ENCODE measurements around the gene ATAD3C. TPM values are rescaled to one million over a fixed set of nuclear protein-coding genes. Genes with fewer than 3 reads are reported as not detected.
A peak's percentile ranks its signal among the peaks of the same experiment; 100 is the strongest.
"Not testable (repeated sequence)": the region's sequence is repeated elsewhere in the genome, so short reads cannot be mapped to it uniquely, and the experiment has no call there.

Gene ATAD3C
- total RNA-seq, 1 experiment from 2014 or later, result not detected

DNA sequence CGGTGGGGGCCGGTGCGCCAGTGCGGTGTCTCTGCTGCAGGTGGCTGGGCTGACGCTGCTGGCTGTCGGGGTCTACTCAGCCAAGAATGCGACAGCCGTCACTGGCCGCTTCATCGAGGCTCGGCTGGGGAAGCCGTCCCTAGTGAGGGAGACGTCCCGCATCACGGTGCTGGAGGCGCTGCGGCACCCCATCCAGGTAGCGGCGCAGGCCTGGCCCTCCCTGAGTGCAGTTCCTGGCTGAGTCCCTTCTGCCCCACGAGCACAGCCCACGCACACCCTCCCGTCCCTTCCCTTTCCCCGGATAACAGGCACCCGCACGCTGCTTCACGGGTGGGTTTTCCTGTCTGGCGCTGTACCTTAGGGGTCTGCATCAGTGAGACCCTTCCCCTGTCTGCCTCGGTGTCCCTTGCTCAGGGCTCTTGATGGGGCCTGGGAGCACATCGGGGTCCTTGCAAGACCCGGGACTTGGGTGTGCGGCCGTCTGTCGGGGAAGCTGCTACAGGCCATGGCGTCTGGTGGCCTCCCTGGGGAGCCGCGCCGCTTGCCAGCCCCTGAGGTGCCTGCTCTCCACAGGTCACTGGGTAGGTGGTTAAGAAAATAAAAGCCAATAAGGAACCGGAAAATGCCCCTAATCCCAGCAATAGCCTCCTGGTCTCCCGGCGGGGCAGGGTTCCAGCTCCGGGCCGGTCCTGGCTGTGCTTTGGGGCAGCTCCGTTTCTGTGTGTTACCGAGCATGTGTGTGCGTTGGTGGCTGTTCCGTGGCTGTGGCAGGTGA lies 35.7 kb downstream of the ATAD3C start:
- in situ Hi-C loops (cut with HindIII; ENCODE audit: low pct_unique_long_range_greater_than_20kb, low sequenced_read_pairs); DNase-seq (ENCODE audit: low read depth): not testable (repeated sequence)

DNA sequence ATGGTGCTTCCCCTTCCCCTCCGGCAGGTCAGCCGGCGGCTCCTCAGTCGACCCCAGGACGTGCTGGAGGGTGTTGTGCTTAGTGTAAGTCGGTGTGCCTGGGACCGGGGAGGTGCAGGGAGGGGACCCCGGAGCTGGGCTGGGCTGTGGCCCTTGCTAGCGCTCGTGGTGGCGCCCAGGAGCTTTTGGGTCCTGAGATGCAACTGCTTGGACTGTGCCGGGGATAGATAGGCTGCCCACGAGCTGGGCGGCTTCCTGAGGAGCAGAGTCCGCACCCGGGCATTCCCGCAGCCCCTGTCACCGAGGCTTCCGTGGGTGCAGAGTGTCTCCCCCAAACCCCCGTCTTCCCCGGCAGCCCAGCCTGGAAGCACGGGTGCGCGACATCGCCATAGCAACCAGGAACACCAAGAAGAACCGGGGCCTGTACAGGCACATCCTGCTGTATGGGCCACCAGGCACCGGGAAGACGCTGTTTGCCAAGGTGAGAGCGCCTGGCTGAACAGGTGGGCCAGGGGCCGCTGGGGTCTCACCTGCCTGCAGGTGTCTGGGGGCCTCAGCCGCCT lies 36.3 kb downstream of the ATAD3C start:
- DNase-seq (ENCODE audit: low read depth); in situ Hi-C loops (cut with HindIII; ENCODE audit: low pct_unique_long_range_greater_than_20kb, low sequenced_read_pairs): not testable (repeated sequence)

DNA sequence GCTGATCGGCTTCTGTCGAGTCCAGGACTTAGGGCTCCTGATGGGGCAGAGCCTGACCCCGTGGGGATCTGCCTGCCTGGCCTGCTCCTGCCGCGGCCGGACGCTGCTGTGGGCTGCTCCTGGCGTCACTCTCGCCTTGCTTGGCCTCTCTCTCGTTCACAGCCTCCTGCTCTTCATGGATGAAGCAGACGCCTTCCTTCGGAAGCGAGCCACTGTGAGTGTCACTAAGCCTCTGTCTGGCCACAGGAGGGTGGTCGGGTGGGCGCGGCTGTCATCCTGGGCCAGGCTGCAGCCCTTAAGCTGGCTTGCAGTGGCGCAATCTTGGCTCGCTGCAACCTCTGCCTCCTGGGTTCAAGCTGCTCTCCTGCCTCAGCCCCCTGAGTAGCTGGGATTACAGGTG lies 38.2 kb downstream of the ATAD3C start:
- no peak for DNase-seq (ENCODE audit: low read depth)
- in situ Hi-C loops (cut with HindIII; ENCODE audit: low pct_unique_long_range_greater_than_20kb, low sequenced_read_pairs), result no loop called here

DNA sequence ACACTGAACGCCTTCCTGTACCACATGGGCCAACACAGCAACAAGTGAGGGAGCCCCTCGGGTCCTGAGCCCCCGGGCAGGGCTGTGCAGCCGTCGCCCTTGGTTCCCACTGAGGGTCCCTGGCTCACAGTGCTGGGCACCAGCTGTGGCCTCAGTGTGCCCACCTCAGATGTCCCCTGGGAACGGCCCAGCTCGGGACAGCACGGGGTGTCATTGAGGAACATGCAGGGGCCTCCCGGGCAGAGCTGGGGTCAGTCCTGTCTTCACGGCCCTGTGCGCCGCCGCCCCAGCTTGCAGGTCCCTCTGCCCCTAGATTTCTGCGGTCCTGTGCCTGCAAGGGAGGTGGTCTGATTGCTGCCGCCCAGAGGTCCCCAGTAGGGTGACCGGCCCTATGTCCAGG lies 39.7 kb downstream of the ATAD3C start:
- no peak for DNase-seq (ENCODE audit: low read depth)
- in situ Hi-C loops (cut with HindIII; ENCODE audit: low pct_unique_long_range_greater_than_20kb, low sequenced_read_pairs), result no loop called here

DNA sequence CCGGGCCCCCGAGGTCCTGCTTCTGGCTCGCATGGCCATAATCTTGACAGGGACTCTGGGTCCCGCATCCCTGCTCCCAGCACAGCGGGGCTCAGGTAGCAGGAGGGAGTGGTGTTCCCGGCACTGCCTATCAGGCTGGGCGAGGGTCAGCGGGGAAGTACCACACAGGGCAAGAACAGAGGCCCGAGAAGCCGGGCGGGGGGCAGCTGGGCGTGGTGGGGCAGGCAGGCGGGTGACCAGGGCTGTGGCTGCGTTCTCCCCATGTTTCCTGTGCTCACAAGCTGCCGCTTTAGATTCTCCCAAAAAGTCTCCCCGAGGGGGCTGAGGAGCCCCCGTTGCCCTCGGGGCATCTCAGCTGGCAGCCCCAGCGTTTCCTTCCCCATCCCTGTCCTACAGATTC lies 40.4 kb downstream of the ATAD3C start:
- in situ Hi-C loops (cut with HindIII; ENCODE audit: low pct_unique_long_range_greater_than_20kb, low sequenced_read_pairs), result no loop called here
- DNase-seq (ENCODE audit: low read depth), result no peak

DNA sequence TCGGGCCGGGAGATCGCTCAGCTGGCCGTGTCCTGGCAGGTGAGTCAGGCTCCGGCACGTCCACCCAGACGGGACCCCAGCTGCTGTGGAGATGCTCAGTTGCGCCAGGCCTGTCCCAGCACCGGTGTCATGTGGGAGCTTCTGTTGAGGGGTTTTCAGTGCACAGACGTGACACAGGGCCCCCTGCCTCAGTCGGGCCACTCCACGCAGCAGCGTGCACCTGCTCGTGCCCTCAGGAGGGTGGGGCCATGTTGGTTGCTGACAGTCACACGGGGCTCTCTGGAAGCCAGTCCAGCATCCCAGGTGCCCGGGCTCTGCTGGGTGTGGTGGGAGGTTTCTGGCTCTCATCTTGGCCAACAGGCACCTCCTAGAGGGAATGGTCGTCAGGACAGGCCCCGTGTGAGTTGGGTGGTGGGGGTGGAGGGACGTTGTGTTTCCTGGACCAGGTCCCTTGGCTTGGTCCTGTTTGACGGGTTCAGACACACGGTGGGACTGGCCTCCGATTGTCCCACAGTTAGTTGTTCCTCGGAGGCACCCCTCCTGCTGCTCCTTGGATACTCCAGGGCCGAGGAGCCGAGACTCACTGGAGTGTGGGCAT lies 41.2 kb downstream of the ATAD3C start:
- DNase-seq (ENCODE audit: low read depth), result no peak
- in situ Hi-C loops (cut with HindIII; ENCODE audit: low pct_unique_long_range_greater_than_20kb, low sequenced_read_pairs), result no loop called here

DNA sequence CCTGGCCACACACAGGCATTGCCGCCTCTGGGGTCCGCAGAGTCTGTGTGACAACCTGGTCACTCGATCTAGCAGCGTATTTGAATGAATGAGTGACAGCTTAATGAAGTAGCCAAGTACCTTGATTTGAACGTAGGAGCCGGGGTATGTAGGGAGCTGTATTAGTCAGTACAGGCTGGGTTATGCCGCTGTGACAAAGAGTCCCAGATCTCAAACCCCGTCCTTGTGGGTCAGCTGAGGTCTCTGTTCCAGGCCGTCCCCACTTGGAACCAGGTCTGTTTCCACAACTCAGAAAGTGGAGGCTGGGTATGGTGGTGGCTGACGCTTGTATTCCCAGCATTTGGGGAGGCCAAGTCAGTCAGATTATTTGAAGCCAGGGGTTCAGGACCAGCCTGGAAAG lies 42.1 kb downstream of the ATAD3C start:
- no peak for DNase-seq (ENCODE audit: low read depth)
- in situ Hi-C loops (cut with HindIII; ENCODE audit: low pct_unique_long_range_greater_than_20kb, low sequenced_read_pairs), result no loop called here

DNA sequence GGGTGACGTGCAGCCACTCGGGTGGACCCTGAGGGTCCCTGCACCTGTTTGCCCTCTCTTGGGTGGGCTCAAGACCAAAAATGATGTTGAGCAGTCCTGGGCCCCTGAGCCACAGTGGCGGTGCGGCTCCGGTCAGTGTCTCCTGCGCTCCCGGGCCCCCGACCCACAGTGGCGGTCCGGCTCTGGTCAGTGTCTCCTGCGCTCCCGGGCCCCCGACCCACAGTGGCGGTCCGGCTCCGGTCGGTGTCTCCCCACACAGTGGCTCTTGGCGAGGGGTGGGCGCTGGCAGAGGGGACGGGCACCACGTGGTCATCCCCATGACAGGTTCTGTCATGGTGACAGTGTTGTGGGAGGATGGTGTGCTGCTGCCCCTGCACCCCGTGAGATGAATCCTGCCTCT lies 44.8 kb downstream of the ATAD3C start:
- in situ Hi-C loops (cut with HindIII; ENCODE audit: low pct_unique_long_range_greater_than_20kb, low sequenced_read_pairs); DNase-seq (ENCODE audit: low read depth): not testable (repeated sequence)

DNA sequence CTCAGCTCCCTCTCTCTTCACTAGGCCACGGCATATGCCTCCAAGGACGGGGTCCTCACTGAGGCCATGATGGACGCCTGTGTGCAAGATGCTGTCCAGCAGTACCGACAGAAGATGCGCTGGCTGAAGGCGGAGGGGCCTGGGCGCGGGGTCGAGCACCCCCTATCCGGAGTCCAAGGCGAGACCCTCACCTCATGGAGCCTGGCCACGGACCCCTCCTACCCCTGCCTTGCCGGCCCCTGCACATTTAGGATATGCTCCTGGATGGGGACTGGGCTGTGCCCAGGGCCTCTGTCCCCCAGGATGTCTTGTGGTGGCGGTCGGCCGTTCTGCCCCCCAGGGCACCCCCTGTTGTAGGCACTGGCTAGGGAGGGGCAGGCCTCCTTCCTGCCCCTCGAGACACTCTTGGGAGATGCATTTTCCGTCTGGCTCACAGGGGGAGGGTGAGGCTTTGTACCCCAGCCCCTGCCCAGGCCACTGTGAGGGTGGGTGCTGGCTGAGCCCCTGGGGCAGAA lies 46.0 kb downstream of the ATAD3C start:
- DNase-seq (ENCODE audit: low read depth); in situ Hi-C loops (cut with HindIII; ENCODE audit: low pct_unique_long_range_greater_than_20kb, low sequenced_read_pairs): not testable (repeated sequence)

DNA sequence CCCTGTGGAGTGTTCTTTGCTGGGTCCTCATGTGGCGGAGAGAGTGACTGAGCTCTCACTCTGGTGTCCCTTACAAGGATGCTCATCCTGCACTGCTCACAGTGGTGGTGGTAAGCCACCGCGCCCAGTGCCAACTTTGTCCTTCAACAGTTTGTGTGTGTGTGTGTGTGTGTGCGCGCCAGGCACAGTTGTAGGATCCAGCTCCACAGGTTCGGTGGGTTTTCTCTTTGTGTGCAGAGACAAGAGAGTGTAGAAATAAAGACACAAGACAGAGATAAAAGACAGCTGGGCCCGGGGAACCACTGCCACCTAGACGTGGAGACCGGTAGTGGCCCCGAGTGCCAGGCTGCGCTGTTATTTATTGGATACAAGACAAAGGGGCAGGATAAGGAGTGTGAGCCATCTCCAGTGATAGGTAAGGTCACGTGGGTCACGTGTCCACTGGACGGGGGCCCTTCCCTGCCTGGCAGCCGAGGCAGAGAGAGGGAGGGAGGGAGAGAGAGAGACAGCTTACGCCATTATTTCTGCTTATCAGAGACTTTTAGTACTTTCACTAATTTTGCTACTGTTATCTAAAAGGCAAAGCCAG lies 55.4 kb downstream of the ATAD3C start:
- in situ Hi-C loops (cut with HindIII; ENCODE audit: low pct_unique_long_range_greater_than_20kb, low sequenced_read_pairs), result not testable (repeated sequence)
- DNase-seq (ENCODE audit: low read depth), result peak; percentile 87

DNA sequence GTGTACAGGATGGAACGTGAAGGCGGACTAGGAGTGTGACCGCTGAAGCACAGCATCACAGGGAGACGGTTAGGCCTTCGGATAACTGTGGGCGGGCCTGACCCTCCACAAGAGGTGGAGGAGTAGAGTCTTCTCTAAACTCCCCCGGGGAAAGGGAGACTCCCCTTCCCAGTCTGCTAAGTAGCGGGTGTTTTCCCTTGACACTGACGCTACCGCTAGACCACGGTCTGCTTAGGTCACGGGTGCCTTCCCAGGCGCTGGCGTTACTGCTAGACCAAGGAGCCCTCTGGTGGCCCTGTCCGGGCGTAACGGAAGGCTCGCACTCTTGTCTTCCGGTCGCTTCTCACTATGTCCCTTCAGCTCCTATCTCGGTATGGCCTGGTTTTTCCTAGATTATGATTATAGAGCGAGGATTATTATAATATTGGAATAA lies 55.9 kb downstream of the ATAD3C start:
- DNase-seq (ENCODE audit: low read depth), result peak; percentile 19
- in situ Hi-C loops (cut with HindIII; ENCODE audit: low pct_unique_long_range_greater_than_20kb, low sequenced_read_pairs), result not testable (repeated sequence)

DNA sequence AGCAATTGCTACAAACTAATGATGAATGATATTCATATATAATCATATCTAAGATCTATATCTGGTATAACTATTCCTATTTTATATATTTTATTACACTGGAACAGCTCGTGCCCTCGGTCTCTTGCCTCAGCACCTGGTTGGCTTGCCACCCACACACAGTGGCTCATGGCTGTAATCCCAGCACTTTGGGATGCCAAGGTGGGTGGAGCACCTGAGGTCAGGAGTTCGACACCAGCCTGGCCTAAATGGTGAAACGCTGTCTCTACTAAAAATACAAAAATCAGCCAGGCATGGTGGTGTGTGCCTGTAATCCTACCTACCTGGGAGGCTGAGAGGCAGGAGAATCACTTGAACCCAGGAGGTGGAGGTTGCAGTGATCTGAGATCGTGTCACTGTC lies 56.3 kb downstream of the ATAD3C start:
- DNase-seq (ENCODE audit: low read depth); in situ Hi-C loops (cut with HindIII; ENCODE audit: low pct_unique_long_range_greater_than_20kb, low sequenced_read_pairs): not testable (repeated sequence)

DNA sequence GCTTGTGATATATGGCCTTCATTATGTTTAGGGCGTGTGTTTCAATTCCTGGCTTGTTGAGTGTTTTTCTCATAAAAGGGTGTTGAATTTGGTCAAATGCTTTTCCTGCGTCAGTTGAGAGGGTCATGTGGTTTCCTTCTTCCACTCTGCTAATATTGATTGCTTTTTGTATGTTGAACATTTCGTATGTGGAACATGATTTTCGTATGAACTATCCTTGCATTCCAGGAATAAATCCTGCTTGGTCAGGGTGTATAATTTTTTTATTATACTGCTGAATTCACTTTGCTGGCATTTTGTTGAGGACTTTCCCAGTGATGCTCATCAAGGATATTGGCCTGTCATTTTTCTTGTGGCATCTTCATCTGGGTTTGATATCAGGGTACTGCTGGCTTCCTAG lies 57.8 kb downstream of the ATAD3C start:
- in situ Hi-C loops (cut with HindIII; ENCODE audit: low pct_unique_long_range_greater_than_20kb, low sequenced_read_pairs), result no loop called here

DNA sequence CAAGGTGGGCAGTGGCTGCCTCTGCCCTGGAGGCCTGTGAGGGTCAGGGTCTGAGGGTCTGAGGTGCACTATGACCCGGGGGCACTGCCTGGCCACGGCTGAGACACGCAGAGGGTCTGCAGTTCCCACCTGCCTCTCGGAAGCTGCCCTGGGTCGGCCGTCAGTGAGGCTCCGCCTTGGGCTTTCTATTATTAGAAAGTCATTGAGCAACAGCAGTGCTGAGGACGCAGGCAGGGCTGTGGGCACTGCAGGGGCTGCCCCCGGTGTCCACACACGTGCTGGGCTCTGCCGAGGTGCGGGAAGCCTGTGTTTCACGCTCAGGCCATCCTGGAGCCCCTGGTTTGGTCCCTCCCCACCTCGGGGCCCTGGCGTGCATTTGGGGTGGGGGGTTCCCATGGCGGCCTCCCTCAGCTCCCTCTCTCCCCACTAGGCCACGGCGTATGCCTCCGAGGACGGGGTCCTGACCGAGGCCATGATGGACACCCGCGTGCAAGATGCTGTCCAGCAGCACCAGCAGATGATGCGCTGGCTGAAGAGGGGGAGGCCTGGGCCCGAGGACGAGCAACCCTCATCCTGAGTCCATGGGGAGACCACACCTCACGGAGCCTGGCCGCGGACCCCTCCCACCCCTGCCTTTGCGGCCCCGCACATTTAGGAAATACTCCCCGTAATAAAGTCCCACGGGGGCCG lies 59.4 kb downstream of the ATAD3C start:
- in situ Hi-C loops (cut with HindIII; ENCODE audit: low pct_unique_long_range_greater_than_20kb, low sequenced_read_pairs); DNase-seq (ENCODE audit: low read depth): not testable (repeated sequence)

More for the DNA sequence above, 57.8 kb downstream of the ATAD3C start:
- DNase-seq (ENCODE audit: low read depth), result no peak

DNA sequence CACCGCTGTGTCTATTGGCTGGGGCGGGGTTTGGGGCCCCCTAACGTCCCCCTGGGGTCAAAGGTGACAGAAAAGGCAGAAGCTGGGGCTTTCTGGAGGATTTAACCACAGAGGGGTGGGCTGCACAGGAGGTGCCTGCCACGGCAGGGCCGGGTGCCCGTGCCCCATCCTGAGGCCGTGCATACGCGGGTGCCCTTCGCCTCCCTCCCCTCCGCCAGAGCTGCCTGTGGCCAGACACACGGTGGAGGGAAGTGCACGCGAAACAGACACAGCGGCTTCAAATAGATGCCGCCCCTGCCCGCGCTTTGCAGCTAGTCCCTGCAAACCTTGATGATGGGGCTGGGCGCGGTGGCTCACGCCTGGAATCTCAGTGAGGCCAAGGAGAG lies 60.0 kb downstream of the ATAD3C start:
- in situ Hi-C loops (cut with HindIII; ENCODE audit: low pct_unique_long_range_greater_than_20kb, low sequenced_read_pairs); DNase-seq (ENCODE audit: low read depth): not testable (repeated sequence)

DNA sequence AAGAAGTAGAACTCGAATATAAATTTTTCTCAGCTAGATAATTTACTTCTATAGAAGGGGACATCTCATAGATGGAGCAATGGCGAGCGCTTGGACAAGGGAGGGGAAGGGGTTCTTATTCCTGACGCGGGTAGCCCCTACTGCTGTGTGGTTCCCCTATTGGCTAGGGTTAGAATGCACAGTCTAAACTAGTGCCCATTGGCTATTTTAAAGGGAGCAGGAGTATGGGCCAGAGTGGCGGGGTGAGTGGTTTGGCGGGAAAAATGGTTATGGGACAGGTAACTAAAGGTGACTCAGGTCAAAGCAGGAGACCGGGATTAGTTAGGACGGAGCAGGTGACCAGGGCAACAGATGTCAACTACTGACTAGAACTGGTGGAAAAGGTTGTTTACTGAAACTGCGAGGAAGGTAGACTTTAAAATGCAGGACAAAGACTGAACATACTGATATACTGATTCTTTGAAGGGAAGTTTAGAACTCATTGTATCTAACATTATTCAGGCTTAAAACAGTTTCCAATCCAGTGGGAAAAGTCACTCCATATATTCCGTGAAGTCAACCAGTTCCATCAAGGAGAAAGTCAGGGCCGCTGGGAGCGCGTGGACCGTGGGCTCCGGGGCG lies 61.5 kb downstream of the ATAD3C start:
- in situ Hi-C loops (cut with HindIII; ENCODE audit: low pct_unique_long_range_greater_than_20kb, low sequenced_read_pairs), result no loop called here
- DNase-seq (ENCODE audit: low read depth), result peak; percentile 35

DNA sequence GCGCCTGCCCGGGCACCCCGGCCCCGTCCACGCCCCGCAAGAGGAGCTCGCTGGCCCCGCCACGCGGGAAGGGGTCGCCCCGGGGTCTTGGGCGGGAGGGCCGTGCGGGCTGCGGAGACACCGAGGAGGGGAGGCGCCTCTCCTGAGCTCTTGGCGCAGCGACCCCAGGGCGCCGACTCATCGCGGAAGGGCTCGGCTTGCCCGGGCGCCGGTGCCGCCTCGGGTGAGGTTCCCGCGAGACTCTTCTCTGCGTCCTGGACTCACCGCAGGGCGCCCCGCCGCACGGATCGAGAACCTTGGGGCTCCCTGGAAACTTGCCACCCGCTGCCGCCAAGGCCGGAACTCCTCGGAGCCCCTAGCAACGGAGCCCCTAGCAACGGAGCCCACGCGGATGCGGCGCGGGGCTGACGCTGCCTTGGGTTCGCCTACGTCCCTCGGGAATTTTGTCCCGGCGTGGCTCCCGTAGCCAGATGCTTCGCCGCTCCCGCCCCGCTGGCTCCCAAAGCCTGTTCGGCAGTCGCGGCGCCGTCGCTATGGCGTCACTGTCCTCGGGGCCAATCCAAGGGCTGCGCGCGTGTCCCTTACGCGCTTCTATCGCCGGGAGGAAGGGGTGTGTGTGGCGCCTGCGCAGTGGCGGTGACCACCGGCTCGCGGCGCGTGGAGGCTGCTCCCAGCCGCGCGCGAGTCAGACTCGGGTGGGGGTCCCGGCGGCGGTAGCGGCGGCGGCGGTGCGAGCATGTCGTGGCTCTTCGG lies 62.2 kb downstream of the ATAD3C start, which contains the start of gene ATAD3A:
Gene ATAD3A (plus strand): TSS at position 630 of the 753 bp plus-strand sequence. CDS start 107 bp downstream, at position 737.
- in situ Hi-C loops (cut with HindIII; ENCODE audit: low pct_unique_long_range_greater_than_20kb, low sequenced_read_pairs), result no loop called here
- DNase-seq (ENCODE audit: low read depth), result peak; percentile 93
